DND-41 (cell line): ENCODE measurements around the gene MMP8.

ENCODE experiments used
- EZH2 ChIP-seq: IDR thresholded peaks from 3 replicates; pipeline ENCODE4 v1.6.1; 2012; ENCODE audit warnings: borderline replicate concordance, low read depth, mild to moderate bottlenecking, moderate library complexity, low read length, inconsistent platforms; ENCODE audit not compliant: severe bottlenecking
- TF ChIP-seq, protein P1 (sequence below): IDR thresholded peaks from 2 replicates; pipeline ENCODE4 v1.5.1; 2012; ENCODE audit warnings: borderline replicate concordance, low read length, moderate library complexity, mild to moderate bottlenecking; ENCODE audit not compliant: poor library complexity, severe bottlenecking; ENCODE audit errors: extremely low read depth

DNA sequence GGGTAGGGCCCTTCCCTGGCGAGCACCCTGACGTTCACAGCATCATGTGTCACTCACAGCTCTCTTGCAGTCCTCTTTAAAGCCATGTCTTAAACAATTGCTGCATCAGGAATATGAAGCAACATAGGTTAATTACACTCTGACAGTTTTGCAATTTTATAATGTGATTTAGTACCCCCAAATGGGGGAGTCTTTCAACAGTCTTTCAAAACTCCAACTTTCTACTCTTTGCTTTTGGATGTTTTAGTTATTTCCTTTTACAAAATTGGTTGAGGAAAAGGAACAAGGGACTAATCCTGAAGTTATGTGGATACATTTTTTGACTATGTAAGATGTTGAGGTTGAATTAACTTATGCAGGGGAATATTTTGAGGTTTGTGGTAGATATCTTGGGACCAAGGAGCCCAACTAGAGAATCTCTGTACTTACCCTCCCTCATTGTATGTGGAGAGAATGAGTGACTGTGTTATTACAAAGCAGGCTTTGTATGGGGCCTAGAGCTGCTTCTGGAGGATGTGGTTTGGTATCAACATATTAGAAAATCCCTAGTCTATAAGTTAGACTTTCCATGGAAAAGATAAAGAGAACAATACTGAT is at the start of gene MMP8:
- TF ChIP-seq, protein P1, sequence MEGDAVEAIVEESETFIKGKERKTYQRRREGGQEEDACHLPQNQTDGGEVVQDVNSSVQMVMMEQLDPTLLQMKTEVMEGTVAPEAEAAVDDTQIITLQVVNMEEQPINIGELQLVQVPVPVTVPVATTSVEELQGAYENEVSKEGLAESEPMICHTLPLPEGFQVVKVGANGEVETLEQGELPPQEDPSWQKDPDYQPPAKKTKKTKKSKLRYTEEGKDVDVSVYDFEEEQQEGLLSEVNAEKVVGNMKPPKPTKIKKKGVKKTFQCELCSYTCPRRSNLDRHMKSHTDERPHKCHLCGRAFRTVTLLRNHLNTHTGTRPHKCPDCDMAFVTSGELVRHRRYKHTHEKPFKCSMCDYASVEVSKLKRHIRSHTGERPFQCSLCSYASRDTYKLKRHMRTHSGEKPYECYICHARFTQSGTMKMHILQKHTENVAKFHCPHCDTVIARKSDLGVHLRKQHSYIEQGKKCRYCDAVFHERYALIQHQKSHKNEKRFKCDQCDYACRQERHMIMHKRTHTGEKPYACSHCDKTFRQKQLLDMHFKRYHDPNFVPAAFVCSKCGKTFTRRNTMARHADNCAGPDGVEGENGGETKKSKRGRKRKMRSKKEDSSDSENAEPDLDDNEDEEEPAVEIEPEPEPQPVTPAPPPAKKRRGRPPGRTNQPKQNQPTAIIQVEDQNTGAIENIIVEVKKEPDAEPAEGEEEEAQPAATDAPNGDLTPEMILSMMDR, result no peak
- TF ChIP-seq EZH2, result no peak
